Stimulated activated CD4-positive, alpha-beta T cell treated with anti-CD3 and anti-CD28 coated beads, Interleukin-12 subunit alpha, Interleukin-12 subunit beta, amount 100 ng/mL, for 48 hours (primary cell): ENCODE data around the gene OSBPL6.

Source experiments
- DNase-seq, 3 donors: peaks; one replicate each; pipeline ENCODE4 v3.0.0-alpha.2; 2020; ENCODE audit warnings: low read depth in 2 of 3, low spot score in 1 of 3

Gene OSBPL6

GRCh38 chr2:178426388-178426787 lies 232.1 kb downstream of the OSBPL6 start:
- no peak for DNase-seq

- no peak for DNase-seq
Measured at GRCh38 chr2:178427458-178427857, 233.1 kb downstream of the OSBPL6 start.

- DNase-seq: no peak
Measured at GRCh38 chr2:178428396-178428806, 234.1 kb downstream of the OSBPL6 start.

- DNase-seq: no peak
Measured at GRCh38 chr2:178429336-178429735, 235.0 kb downstream of the OSBPL6 start.

GRCh38 chr2:178436662-178437061 lies 242.3 kb downstream of the OSBPL6 start:
- no peak for DNase-seq

- DNase-seq: no peak
Measured at GRCh38 chr2:178441426-178441825, 247.1 kb downstream of the OSBPL6 start.

GRCh38 chr2:178448968-178449661 lies 254.8 kb downstream of the OSBPL6 start:
- no peak for DNase-seq

- DNase-seq: no peak
Measured at GRCh38 chr2:178449700-178450523, 255.6 kb downstream of the OSBPL6 start.

GRCh38 chr2:178450524-178450773 lies 256.1 kb downstream of the OSBPL6 start:
- DNase-seq: peak in 2 of 3 donors; percentile 61 to 73

GRCh38 chr2:178450774-178451525 lies 256.6 kb downstream of the OSBPL6 start, which contains the start of the genes PJVK and PRKRA:
Gene PJVK, plus strand, starts transcription at chr2:178451378. Its CDS starts 2,032 bp downstream, at chr2:178453410.
Gene PRKRA, minus strand, starts transcription at chr2:178451175. Its CDS starts 145 bp downstream, at chr2:178451030.
- DNase-seq: peak; percentile 93 to 95 (median 94)

- no peak for DNase-seq
Measured at GRCh38 chr2:178452334-178452733, 258.0 kb downstream of the OSBPL6 start.
